ENCODE data around the gene CRACR2B.

DNA sequence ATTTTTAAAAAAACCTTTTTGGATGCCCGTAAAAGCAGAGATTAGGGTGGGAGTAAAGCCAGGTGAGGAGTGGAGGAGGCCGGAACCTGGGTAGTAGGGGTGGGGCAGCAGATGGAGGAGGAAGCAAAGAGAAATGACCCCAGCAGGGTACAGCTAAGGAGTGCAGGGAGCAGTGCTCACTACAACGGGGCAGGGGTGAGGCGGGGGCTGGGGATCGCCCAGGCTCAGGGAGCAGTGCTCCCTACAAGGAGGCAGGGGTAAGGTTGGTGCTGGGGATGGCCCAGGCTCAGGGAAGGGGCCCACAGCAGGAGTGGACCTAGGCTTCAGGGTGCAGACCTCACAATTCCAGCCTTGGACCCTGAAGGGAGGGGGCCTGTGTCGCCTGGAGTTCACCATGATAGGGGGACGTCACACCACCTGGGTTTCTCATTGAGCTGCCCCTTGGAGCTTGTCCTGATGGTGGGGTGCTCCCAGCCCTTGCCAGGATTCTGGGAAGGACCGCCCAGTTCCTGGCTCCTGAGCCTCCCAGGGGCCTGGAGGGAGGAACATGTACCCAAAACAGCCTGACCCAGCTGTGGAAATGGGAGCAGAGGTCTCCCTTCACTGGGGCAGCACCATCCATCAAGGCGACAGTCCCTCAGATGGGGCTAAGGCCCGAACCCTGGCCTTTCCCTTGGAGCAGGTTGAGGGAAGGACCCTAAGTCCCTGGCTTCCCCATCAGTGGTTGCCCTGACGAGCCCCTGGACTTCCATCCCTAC is 11.9 kb upstream of the CRACR2B start:
- TF ChIP-seq, protein P1, sequence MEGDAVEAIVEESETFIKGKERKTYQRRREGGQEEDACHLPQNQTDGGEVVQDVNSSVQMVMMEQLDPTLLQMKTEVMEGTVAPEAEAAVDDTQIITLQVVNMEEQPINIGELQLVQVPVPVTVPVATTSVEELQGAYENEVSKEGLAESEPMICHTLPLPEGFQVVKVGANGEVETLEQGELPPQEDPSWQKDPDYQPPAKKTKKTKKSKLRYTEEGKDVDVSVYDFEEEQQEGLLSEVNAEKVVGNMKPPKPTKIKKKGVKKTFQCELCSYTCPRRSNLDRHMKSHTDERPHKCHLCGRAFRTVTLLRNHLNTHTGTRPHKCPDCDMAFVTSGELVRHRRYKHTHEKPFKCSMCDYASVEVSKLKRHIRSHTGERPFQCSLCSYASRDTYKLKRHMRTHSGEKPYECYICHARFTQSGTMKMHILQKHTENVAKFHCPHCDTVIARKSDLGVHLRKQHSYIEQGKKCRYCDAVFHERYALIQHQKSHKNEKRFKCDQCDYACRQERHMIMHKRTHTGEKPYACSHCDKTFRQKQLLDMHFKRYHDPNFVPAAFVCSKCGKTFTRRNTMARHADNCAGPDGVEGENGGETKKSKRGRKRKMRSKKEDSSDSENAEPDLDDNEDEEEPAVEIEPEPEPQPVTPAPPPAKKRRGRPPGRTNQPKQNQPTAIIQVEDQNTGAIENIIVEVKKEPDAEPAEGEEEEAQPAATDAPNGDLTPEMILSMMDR (IDR thresholded peaks at IDR 0.05), result no peak
- TF ChIP-seq SIN3A (IDR thresholded peaks at IDR 0.05; ENCODE audit: borderline replicate concordance, insufficient read depth, low read depth, low read length), result 0 out of 2 replicates have a peak, but pooled peaks have one; percentile 54

Measured in Panc1 (cell line).